Measurements from ENCODE around the gene CIZ1. TPM values are rescaled to one million over a fixed set of nuclear protein-coding genes. Genes with fewer than 3 reads are reported as not detected.

Gene CIZ1
- total and polyA plus RNA-seq, 2 of the 13 experiments (the other 11 are each of a cell fraction or from before 2014, with no cell fraction given) = 30.6 to 50.3 TPM

DNA sequence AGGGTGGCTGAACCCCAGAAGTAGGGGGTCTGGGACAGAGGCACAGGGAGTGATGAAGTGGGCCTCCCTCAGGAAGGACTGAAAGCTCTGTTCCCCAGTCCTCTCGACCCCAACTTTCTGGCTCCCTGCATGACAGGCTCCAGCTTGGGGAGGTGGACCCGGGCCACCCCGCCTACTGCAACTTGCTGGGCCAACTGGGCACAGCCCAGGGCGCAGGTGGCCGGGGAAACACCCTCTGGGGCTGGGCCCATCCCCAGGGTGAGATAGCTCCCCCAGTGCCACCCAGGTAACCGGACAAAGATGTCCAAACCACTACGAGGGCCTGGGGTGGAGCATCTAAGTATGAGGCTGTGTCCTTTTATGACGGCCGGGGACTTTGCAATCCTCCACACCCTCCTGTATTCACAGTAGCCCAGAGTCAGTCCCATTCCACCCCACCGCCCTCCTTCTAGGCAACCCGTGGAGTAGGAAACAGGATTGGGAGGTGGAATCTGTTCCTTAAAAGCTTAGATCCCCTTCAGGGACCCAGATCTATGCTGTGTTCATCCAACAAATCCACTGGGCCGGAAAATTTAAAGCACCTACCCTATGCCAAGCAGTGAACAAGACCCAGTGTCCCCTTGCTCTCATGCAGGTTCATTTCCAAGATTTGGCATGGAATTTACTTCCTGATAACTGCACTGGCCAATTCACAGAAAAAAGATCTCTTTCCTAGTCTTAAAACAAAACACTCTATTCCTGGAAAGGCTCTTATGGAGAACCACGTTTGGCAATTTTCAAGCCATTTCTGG lies 31.7 kb upstream of the CIZ1 start (continued):
- TF ChIP-seq ZNF674 (CRISPR knock-in tag; IDR thresholded peaks at IDR 0.05; ENCODE audit: low read depth) (no peak), EZH2 (conservative IDR thresholded peaks at IDR 0.05; ENCODE audit: low read depth, low read length) (no peak), ZNF205 (CRISPR knock-in tag; IDR thresholded peaks at IDR 0.05) (no peak), RBM22 (optimal IDR thresholded peaks at IDR 0.05; ENCODE audit: low read length) (no peak), CEBPG (CRISPR knock-in tag; IDR thresholded peaks at IDR 0.05) (no peak)

DNA sequence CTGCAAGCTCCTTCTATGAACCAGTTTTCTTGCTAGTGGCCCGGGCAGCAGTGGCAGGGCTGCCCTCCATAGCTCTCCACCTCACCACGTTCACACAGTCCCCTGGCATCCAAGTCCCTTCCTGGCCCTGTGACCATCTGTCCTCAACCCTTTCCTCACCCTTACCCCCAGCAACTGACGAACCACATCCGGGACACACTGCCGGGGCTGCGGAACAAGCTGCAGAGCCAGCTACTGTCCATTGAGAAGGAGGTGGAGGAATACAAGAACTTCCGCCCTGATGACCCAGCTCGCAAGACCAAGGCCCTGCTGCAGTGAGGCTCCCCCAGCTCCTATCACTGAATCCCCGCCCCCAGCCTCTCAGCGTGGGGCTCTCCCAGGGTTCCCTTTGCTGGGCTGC lies 30.7 kb upstream of the CIZ1 start:
- WGBS (ENCODE audit: low lambda C conversion rate) = 61% methylated on average over 8 of the region's 10 CpGs
- in situ Hi-C loops (cut with HindIII; ENCODE audit: extremely low pct_ligation_motif_present, low pct_unique_long_range_greater_than_20kb) = no loop called here
- no peak overlapping the region for H3K27ac ChIP-seq (ENCODE audit: extremely low read length, insufficient read depth, low read length)

More for the DNA sequence above, 30.7 kb upstream of the CIZ1 start:
- ChIA-PET CTCF (ENCODE audit: low intra/inter-chr PET ratio, low total read pairs) (no interaction called here), POLR2A (no interaction called here)
- Histone ChIP-seq H3K79me2 (ENCODE audit: insufficient read depth, low read length) (no peaks in the 10 kb centered on the region), H3K9me3 (ENCODE audit: low read length) (no peaks in the 10 kb centered on the region), H3K9ac (ENCODE audit: insufficient read depth, low read depth, low read length) (no peak overlapping the region), H3K4me1 (ENCODE audit: insufficient read depth, low read length) (peaks cover 24% of the 10 kb centered on the region), H3K4me2 (ENCODE audit: low read depth, low read length) (no peak overlapping the region), H2AFZ (ENCODE audit: low read length) (no peak overlapping the region), H3K36me3 (replicated peaks in 1 of 2; ENCODE audit: control insufficient read depth in 1 of 2, insufficient read depth in 2 of 2, low read length in 2 of 2) (no peaks in the 10 kb centered on the region), H3K4me3 (replicated peaks in 1 of 3; ENCODE audit: insufficient read depth in 1 of 3, low read depth in 2 of 3, low read length in 3 of 3) (no peak overlapping the region), H4K20me1 (ENCODE audit: insufficient read depth, low read length) (no peaks in the 10 kb centered on the region), H3K27me3 (ENCODE audit: control insufficient read depth in 1 of 2, insufficient read depth in 2 of 2, low read length in 2 of 2) (peaks cover 2 to 37% of the 10 kb centered on the region in 2 experiments; a peak in 4 of 5 replicates)
- TF ChIP-seq TBL1XR1 (IDR thresholded peaks at IDR 0.05; ENCODE audit: borderline replicate concordance, low read length, partially characterized antibody) = no peak
- no peak for TF ChIP-seq DNMT1 (CRISPR knock-in tag; IDR thresholded peaks at IDR 0.05)
- TF ChIP-seq ZNF468 (CRISPR knock-in tag; IDR thresholded peaks at IDR 0.05) = no peak
- TF ChIP-seq, protein P1, sequence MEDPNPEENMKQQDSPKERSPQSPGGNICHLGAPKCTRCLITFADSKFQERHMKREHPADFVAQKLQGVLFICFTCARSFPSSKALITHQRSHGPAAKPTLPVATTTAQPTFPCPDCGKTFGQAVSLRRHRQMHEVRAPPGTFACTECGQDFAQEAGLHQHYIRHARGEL (CRISPR knock-in tag; IDR thresholded peaks at IDR 0.05) = no peak
- TF ChIP-seq, protein P2, sequence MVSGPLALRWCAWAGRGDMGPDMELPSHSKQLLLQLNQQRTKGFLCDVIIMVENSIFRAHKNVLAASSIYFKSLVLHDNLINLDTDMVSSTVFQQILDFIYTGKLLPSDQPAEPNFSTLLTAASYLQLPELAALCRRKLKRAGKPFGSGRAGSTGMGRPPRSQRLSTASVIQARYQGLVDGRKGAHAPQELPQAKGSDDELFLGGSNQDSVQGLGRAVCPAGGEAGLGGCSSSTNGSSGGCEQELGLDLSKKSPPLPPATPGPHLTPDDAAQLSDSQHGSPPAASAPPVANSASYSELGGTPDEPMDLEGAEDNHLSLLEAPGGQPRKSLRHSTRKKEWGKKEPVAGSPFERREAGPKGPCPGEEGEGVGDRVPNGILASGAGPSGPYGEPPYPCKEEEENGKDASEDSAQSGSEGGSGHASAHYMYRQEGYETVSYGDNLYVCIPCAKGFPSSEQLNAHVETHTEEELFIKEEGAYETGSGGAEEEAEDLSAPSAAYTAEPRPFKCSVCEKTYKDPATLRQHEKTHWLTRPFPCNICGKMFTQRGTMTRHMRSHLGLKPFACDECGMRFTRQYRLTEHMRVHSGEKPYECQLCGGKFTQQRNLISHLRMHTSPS (CRISPR knock-in tag; IDR thresholded peaks at IDR 0.05; ENCODE audit: low read depth) = no peak
- TF ChIP-seq ZNF30 (CRISPR knock-in tag; IDR thresholded peaks at IDR 0.05) = no peak
- no peak for TF ChIP-seq SMAD1 (CRISPR knock-in tag; IDR thresholded peaks at IDR 0.05; ENCODE audit: borderline replicate concordance, low read depth)
- TF ChIP-seq ZNF329 (CRISPR knock-in tag; IDR thresholded peaks at IDR 0.05; ENCODE audit: low read depth) = no peak
- no peak for TF ChIP-seq ZNF34 (CRISPR knock-in tag; IDR thresholded peaks at IDR 0.05; ENCODE audit: borderline replicate concordance)
- TF ChIP-seq TCF7L2 (IDR thresholded peaks at IDR 0.05; ENCODE audit: low read depth, low read length) = no peak
- intact Hi-C loops (cut with micrococcal nuclease; ENCODE audit: unreplicated experiment) = no loop called here
- BruUV-seq (replicated peaks) = no TSS peak
- no peak for DNase-seq (ENCODE audit: low spot score)
- no peak for ATAC-seq
- FAIRE-seq = no peak

All from HepG2 (cell line).